B cell (primary cell): ENCODE measurements around the gene PDHX.

Experiments used
- EZH2 ChIP-seq: IDR thresholded peaks from 2 replicates; pipeline ENCODE4 v1.6.1; 2012; ENCODE audit warnings: borderline replicate concordance, low read depth, mild to moderate bottlenecking, moderate library complexity, low read length; ENCODE audit not compliant: insufficient read depth, poor library complexity, severe bottlenecking
- TF ChIP-seq, protein P1 (sequence below): fragments of 200-600 bp; IDR thresholded peaks from one replicate; pipeline ENCODE4 v1.8.0; 2022; ENCODE audit warnings: antibody characterized with exemption, mild to moderate bottlenecking

DNA sequence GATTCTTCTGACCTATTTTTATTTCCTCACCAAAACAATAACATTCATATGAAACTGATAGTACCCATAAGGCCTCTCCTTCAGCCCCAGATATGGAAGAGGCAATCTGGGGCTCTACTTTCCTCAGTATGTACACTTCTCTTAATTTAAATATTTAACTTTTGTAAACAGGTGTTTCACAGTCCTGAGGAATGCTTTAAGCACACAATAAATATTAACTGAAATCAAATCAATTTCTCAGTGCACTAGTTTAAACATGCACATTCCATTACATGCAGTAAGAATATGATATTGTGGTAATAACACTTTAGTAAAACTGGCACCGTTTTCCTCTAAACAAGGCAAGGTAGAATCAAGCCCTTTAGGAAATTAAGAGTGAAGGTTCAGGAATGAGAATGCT is 29.2 kb upstream of the PDHX start:
- TF ChIP-seq, protein P1, sequence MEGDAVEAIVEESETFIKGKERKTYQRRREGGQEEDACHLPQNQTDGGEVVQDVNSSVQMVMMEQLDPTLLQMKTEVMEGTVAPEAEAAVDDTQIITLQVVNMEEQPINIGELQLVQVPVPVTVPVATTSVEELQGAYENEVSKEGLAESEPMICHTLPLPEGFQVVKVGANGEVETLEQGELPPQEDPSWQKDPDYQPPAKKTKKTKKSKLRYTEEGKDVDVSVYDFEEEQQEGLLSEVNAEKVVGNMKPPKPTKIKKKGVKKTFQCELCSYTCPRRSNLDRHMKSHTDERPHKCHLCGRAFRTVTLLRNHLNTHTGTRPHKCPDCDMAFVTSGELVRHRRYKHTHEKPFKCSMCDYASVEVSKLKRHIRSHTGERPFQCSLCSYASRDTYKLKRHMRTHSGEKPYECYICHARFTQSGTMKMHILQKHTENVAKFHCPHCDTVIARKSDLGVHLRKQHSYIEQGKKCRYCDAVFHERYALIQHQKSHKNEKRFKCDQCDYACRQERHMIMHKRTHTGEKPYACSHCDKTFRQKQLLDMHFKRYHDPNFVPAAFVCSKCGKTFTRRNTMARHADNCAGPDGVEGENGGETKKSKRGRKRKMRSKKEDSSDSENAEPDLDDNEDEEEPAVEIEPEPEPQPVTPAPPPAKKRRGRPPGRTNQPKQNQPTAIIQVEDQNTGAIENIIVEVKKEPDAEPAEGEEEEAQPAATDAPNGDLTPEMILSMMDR: no peak
- no peak for TF ChIP-seq EZH2
